ENCODE measurements around the gene S100PBP.

S100PBP gene

GRCh38 chr1:32878183-32878582, 60.7 kb downstream of the S100PBP start:
- Histone ChIP-seq H3K79me2 (ENCODE audit: insufficient read depth, low read length) (no peaks in the 10 kb centered on the region), H3K4me3 (ENCODE audit: low read length, poor library complexity, severe bottlenecking) (no peak overlapping the region), H3K4me1 (ENCODE audit: insufficient read depth, low read length, poor library complexity, severe bottlenecking) (no peaks in the 10 kb centered on the region), H3K9me2 (replicated peaks; ENCODE audit: low read depth, low read length) (no peaks in the 10 kb centered on the region), H2AFZ (ENCODE audit: low read length) (no peak overlapping the region), H3F3A (ENCODE audit: low read depth) (no peaks in the 10 kb centered on the region), H3K4me2 (ENCODE audit: low read depth, low read length, poor library complexity, severe bottlenecking) (no peak overlapping the region), H3K36me3 (ENCODE audit: insufficient read depth, low read length) (no peaks in the 10 kb centered on the region), H3K27me3 (ENCODE audit: insufficient read depth, low read length, poor library complexity, severe bottlenecking) (no peaks in the 10 kb centered on the region), H3K9me3 (ENCODE audit: insufficient read depth, low read depth, low read length) (no peaks in the 10 kb centered on the region), H3K9ac (ENCODE audit: low read depth, low read length, poor library complexity, severe bottlenecking) (no peak overlapping the region), H4K20me1 (ENCODE audit: insufficient read depth, low read length, poor library complexity, severe bottlenecking) (no peaks in the 10 kb centered on the region)
- TF ChIP-seq, protein P1, sequence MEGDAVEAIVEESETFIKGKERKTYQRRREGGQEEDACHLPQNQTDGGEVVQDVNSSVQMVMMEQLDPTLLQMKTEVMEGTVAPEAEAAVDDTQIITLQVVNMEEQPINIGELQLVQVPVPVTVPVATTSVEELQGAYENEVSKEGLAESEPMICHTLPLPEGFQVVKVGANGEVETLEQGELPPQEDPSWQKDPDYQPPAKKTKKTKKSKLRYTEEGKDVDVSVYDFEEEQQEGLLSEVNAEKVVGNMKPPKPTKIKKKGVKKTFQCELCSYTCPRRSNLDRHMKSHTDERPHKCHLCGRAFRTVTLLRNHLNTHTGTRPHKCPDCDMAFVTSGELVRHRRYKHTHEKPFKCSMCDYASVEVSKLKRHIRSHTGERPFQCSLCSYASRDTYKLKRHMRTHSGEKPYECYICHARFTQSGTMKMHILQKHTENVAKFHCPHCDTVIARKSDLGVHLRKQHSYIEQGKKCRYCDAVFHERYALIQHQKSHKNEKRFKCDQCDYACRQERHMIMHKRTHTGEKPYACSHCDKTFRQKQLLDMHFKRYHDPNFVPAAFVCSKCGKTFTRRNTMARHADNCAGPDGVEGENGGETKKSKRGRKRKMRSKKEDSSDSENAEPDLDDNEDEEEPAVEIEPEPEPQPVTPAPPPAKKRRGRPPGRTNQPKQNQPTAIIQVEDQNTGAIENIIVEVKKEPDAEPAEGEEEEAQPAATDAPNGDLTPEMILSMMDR (conservative IDR thresholded peaks at IDR 0.05; ENCODE audit: low read length) = no peak
- TF ChIP-seq EZH2phosphoT487 (IDR thresholded peaks at IDR 0.05; ENCODE audit: borderline replicate concordance) = no peak

DNA sequence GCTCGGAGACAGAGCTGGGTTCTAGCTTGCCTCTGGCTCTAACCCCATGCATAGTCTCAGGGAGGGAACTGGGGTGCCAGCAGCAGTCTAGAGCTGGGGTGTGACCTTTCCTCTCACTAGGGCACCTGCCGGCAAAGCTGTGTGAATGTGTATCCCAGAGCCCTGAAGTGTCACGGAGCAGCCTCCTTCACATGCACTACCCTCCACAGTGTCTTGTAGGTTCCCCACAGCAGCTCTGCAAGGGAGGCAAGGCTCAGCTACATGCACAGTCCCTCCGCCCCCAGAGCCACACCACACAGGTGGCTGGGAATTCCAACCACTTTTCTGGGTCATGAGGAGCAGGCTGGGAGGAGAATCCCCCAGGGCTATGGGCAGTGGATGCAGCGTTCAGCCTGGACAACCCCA, 61.2 kb downstream of the S100PBP start:
- H3K9me2 ChIP-seq (replicated peaks; ENCODE audit: low read depth, low read length) = no peaks in the 10 kb centered on the region
- no peak for TF ChIP-seq EZH2phosphoT487 (IDR thresholded peaks at IDR 0.05; ENCODE audit: borderline replicate concordance)
- TF ChIP-seq, protein P1 (conservative IDR thresholded peaks at IDR 0.05; ENCODE audit: low read length) = no peak
- no peaks in the 10 kb centered on the region for H3K27me3 ChIP-seq (ENCODE audit: insufficient read depth, low read length, poor library complexity, severe bottlenecking)
- no peaks in the 10 kb centered on the region for H3K79me2 ChIP-seq (ENCODE audit: insufficient read depth, low read length)
- H3K9ac ChIP-seq (ENCODE audit: low read depth, low read length, poor library complexity, severe bottlenecking) = no peak overlapping the region
- H3K4me2 ChIP-seq (ENCODE audit: low read depth, low read length, poor library complexity, severe bottlenecking) = no peak overlapping the region
- H4K20me1 ChIP-seq (ENCODE audit: insufficient read depth, low read length, poor library complexity, severe bottlenecking) = no peaks in the 10 kb centered on the region
- no peak overlapping the region for H3K4me3 ChIP-seq (ENCODE audit: low read length, poor library complexity, severe bottlenecking)
- H3F3A ChIP-seq (ENCODE audit: low read depth) = no peaks in the 10 kb centered on the region
- H3K9me3 ChIP-seq (ENCODE audit: insufficient read depth, low read depth, low read length) = no peaks in the 10 kb centered on the region
- H3K36me3 ChIP-seq (ENCODE audit: insufficient read depth, low read length) = no peaks in the 10 kb centered on the region
- no peaks in the 10 kb centered on the region for H3K4me1 ChIP-seq (ENCODE audit: insufficient read depth, low read length, poor library complexity, severe bottlenecking)
- no peak overlapping the region for H2AFZ ChIP-seq (ENCODE audit: low read length)

DNA sequence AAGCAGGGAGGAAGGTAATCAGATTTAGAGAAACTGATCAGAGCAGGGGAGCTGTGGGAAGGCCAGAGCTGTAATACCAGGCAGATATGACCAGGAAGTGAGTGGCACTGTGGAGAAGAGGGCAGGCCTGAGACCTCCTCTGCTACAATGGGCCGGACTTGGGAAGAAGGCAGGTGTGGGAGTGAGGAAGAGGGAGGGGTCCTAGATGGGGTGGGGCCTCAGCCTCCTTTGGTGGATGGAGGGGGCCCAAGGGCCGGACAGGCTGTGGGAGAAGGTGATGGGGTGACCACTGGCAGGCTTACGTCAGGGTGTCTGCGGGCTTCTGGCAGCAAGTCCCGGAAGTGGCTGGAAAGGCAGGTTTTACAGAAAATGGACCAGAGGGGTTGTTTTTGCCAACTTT, 63.8 kb downstream of the S100PBP start:
- no peaks in the 10 kb centered on the region for H3K79me2 ChIP-seq (ENCODE audit: insufficient read depth, low read length)
- no peaks in the 10 kb centered on the region for H3K27me3 ChIP-seq (ENCODE audit: insufficient read depth, low read length, poor library complexity, severe bottlenecking)
- H3K36me3 ChIP-seq (ENCODE audit: insufficient read depth, low read length) = no peaks in the 10 kb centered on the region
- H3K9me3 ChIP-seq (ENCODE audit: insufficient read depth, low read depth, low read length) = no peaks in the 10 kb centered on the region
- no peak overlapping the region for H2AFZ ChIP-seq (ENCODE audit: low read length)
- H4K20me1 ChIP-seq (ENCODE audit: insufficient read depth, low read length, poor library complexity, severe bottlenecking) = no peaks in the 10 kb centered on the region
- H3K9me2 ChIP-seq (replicated peaks; ENCODE audit: low read depth, low read length) = no peaks in the 10 kb centered on the region
- no peaks in the 10 kb centered on the region for H3F3A ChIP-seq (ENCODE audit: low read depth)
- TF ChIP-seq, protein P1 (conservative IDR thresholded peaks at IDR 0.05; ENCODE audit: low read length) = no peak
- TF ChIP-seq EZH2phosphoT487 (IDR thresholded peaks at IDR 0.05; ENCODE audit: borderline replicate concordance) = no peak
- H3K4me3 ChIP-seq (ENCODE audit: low read length, poor library complexity, severe bottlenecking) = no peak overlapping the region
- H3K4me2 ChIP-seq (ENCODE audit: low read depth, low read length, poor library complexity, severe bottlenecking) = no peak overlapping the region
- no peak overlapping the region for H3K9ac ChIP-seq (ENCODE audit: low read depth, low read length, poor library complexity, severe bottlenecking)
- H3K4me1 ChIP-seq (ENCODE audit: insufficient read depth, low read length, poor library complexity, severe bottlenecking) = no peaks in the 10 kb centered on the region

Measured in Loucy (cell line).